COLO829 (cell line): ENCODE measurements around the gene BLVRB.
"Not testable (repeated sequence)": the region's sequence is repeated elsewhere in the genome, so short reads cannot be mapped to it uniquely, and the experiment has no call there.

Experiments used
- DNase-seq: peaks from one replicate; pipeline ENCODE4 v3.0.0; 2012; ENCODE audit warnings: low spot score

The BLVRB gene

GRCh38 chr19:40465557-40466218 is at the start of gene BLVRB:
Gene BLVRB, minus strand, starts transcription at chr19:40465745. Its CDS starts 57 bp downstream, at chr19:40465688.
- peak; percentile 97 for DNase-seq

DNA sequence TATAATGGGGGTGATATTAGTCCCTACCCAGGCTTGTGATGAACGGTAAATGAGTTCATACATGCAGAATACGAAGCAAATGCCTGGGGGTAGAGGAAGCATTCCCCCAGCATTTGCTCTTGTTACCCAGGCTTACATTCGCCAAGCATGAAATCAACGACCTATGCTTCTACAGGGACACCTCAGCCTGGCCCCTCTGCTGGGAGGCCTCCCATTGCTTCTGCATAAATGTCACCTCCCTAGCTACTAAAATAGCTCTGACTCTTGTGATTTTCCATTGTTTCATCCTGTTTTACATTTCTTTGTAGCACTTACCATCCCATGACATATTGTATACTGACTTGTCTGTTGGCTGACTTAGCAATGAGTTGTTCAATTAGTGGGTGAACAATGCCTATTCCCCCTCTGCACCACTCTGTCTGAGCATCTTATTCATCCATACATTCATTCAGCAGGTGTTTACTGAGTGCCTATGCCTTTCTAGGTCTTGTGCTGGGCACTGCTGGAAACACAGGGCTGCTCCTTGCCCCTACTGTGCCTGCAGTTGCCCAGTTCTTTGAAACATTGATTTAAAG is 48.3 kb upstream of the BLVRB start:
- DNase-seq, result no peak

DNA sequence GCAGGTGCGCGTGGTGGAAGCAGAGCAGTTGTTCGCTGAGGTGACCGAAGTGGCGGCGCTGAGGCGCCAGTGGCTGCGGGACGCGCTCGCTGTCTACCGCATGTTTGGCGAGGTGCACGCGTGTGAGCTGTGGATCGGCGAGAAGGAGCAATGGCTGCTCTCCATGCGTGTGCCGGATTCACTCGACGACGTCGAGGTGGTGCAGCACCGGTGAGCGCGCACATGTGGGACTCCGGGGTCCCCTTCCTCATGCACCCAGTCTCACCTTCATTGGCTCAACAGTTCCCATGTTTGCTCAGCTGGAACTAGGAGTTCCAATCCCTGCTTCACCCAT is 47.8 kb upstream of the BLVRB start:
- DNase-seq, result no peak

GRCh38 chr19:40512473-40513344 is 47.2 kb upstream of the BLVRB start:
- DNase-seq, result no peak

- DNase-seq, result no peak
Observed at GRCh38 chr19:40512110-40512472, 46.5 kb upstream of the BLVRB start.

- DNase-seq, result no peak
Observed at GRCh38 chr19:40511487-40511886, 45.9 kb upstream of the BLVRB start.

- no peak for DNase-seq
Observed at GRCh38 chr19:40510526-40511115, 45.1 kb upstream of the BLVRB start.

DNA sequence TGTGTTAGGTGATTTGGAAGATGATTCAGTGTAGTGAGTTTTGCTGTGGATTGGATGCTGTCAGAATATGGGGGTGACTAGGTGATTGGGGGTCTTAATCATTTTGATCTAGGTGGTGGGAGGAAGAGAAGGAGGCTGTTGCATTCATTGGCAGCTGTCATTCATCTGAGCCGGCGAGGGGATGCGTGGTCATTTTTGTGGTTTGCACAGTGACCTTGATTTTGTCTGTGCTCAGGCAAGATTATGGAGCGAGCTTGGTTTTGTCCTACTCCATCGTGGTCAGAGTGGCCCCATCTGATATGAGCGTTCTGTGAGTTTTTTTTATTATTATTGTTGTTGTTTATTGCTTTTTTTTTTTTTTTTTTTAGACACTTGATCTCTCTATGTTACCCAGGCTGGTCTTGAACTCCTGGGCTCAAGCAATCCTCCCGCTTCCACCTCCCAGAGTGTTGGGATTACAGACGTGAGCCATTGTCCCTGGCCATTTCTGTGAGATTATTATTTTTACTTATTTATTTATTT is 43.3 kb upstream of the BLVRB start:
- DNase-seq, result no peak

DNA sequence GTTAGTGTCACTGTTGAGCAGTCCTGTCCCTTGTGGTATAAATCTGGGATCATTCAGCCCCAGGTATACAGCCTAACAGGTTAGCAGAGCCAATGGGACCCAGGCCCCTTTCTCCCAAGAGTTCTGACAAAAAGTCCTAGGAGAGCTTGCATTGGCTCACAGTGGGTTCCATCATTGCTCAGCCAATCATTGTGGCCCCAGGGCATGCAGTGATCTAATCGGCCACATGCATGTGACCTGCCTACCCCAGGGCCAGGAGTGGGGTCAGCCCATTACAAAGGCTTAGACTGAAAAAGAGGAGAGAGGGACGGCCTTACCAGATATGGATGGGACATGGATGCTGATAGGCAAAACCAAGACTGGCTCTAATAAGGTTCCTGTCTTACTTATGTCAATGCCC is 42.3 kb upstream of the BLVRB start:
- no peak for DNase-seq

DNA sequence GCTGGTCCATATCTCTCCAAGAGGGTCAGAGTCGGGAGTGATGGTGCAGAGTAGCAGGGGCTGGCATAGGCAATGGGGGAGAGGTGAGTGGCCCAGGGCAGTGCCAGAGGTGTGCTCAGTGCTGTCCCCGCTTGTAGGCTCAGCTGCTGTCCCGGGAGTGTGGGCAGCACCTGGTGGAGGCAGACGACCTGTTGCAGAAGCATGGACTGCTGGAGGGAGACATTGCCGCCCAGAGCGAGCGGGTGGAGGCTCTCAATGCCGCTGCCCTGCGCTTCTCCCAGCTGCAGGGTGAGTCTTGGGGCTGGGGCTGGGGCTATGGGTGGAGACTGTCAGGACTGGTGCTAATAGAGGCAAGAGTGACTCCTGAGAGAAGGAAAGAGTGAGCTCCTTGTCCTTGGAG is 40.6 kb upstream of the BLVRB start:
- DNase-seq, result no peak

DNA sequence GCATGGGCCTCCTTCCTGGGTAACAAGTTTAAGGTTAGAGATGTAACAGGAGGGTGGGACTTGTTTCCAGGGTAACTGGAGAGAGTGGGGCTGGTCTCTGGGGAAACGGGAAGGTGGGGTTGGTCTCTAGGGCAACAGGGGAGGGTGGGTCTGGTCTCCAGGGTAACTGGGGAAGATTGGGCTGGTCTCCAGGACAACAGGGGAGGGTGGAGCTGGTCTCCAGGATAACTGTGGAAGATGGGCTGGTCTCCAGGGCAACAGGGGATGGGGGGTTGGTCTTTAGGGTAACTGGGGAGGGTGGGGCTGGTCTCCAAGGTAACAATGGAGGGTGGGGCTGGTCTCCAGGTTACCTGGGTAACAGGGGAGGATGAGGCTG is 37.8 kb upstream of the BLVRB start:
- DNase-seq, result no peak

DNA sequence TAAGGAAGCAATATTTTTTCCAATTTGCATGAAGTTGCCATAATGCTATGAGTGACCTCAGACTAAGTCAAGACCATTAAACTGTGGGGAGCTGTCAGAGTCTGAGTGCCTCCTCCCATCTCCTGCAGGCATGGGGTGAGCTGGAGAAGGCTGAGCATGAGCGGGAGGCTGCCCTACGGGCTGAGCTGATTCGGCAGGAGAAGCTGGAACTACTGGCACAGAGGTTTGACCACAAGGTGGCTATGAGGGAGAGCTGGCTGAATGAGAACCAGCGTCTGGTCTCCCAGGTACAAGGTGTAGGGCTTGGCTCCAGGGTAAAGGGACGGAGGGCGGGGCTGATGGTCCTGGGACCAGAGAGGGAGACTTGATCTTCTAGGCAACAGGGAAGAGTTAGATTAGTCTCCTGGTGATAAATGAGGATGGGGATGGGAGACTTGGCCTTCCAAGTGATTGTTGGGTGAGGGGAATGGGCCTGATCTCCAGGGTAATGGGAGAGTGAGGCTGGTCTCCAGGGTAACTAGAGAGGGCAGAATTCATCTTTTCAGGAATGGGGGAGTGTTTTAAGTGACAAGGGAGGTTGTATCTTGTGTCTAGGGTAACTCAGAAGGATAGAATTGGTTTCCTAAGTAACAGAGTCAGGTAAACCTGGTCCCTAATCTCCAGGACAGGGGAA is 37.2 kb upstream of the BLVRB start:
- DNase-seq, result no peak

GRCh38 chr19:40502081-40502480 is 36.5 kb upstream of the BLVRB start:
- no peak for DNase-seq

DNA sequence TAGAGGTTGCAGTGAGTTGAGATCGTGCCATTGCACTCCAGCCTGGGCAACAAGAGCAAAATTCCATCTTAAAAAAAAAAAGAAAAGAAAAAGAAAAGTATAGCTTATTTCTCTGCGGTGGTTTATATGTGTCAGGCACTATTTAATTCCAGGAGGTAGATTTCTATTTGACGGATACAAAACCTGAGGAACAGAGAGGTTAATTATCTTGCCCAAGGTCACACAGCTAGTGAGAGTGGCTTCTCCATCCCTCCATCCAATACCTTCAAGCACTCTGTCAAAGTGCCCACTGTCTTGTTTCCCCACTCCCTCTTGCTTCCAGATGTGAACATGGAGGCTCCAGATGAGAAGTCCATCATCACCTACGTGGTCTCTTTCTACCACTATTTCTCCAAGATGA is 36.1 kb upstream of the BLVRB start:
- no peak for DNase-seq

GRCh38 chr19:40500678-40501530 is 35.4 kb upstream of the BLVRB start:
- not testable (repeated sequence) for DNase-seq

DNA sequence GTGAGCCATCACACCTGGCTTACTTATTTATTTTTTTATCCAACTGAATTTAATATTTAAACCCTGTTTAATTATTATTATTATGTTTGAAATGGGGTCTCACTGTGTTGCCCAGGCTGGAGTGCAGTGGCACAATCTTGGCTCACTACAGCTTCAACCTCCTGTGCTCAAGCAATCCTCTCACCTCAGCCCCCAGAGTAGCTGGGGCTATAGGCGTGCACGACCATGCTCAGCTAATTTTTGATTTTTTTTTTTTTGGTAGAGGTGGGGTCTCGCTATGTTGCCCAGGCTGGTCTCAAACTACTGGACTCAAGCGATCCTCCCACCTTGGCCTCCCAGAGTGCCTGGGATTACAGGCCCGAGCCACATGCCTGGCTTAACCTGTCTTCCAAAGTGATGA is 33.8 kb upstream of the BLVRB start:
- no peak for DNase-seq

DNA sequence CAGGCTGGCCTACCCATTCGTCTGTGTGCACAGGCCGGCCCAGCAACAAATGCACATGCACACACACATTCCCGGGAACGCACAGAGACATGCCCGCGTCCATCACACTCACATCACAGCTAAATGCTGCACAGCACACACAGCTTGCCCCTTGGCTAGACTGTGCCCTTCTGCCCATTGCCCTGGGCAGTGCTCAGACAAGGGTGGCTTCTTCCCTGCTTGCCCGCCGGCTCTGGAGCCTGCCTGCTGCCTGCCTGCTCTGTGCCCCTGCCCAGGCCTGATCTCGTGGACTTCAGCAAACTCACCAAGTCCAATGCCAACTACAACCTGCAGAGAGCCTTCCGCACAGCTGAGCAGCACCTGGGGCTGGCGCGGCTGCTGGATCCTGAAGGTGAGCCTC is 31.7 kb upstream of the BLVRB start:
- no peak for DNase-seq

DNA sequence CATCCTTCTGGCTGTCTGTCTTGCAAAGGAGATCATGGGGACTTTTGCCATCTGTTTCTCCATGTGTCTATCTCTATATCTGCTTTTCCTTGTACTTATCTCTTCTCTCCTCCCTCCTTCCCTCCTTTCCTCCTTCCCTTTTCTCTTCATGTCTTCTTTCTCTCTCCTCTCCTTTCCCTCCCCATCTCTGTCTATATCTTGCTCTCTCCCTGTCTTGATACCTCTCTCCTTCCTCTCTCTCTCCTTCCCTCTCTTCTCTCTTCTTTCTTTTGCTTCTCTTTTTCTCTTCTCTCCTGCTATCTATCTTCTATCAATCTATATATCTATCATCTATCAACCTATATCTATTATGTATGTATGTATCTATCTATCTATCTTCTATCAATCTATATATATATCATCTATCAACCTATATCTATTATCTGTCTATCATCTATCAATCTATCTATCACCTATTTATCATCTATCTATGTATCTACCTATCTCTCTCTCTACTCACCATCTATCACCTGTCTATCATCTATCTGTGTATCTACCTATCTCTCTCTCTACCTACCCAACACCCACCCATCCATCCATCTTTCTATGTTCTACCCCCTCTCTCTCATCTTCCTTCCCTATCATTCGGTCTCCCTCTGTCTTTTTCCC is 28.8 kb upstream of the BLVRB start:
- DNase-seq, result no peak

DNA sequence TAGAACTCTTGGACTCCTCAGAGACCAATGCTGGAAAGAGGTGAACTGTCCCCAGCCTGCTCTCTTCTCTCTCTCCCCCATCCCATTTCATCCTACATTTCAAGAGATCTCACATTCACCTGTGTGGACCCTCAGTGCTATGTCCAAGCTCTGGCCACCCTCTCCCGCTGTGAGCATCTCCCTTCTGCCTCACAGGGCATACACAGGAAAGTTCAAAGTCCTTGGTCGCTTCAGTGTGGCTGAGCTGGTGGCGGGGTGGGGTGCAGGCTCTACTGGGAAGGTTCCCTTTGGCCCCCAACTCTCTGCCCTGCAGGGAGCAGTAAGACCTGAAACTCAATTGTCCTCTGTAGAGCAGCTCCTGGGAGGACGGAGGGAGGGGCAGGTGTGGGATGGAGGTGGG is 28.2 kb upstream of the BLVRB start:
- DNase-seq, result no peak

- no peak for DNase-seq
Observed at GRCh38 chr19:40492274-40492673, 26.7 kb upstream of the BLVRB start.

DNA sequence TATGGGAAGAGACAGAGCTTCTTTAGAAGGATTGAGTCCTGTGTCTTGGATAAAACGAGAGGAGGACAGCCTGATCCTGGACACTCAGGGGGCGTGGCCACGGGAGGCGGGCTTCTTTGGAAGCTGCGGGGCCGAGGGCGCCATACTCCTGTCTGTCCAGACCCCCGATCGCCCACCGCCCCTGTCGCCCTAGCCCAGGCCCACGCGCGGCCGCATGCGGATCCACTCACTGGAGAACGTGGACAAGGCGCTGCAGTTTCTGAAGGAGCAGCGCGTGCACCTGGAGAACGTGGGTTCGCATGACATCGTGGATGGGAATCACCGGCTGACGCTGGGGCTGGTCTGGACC is 24.3 kb upstream of the BLVRB start:
- DNase-seq, result no peak
